HepG2 (cell line): Measurements from ENCODE around the gene NPNT. TPM values are rescaled to one million over a fixed set of nuclear protein-coding genes. Genes with fewer than 3 reads are reported as not detected.

Experiments used
- ARID5B ChIP-seq: IDR thresholded peaks from 2 replicates; pipeline ENCODE4 v1.4.0; 2020; ENCODE audit warnings: mild to moderate bottlenecking, missing genetic modification reagents
- BCL6 ChIP-seq: IDR thresholded peaks from 2 replicates; pipeline ENCODE4 v1.6.1; 2016; ENCODE audit warnings: missing genetic modification reagents, missing compliant biosample characterization
- FOXJ3 ChIP-seq: sonication (generic); formaldehyde crosslinking; IDR thresholded peaks from 2 replicates; pipeline ENCODE4 v1.4.0; 2020; ENCODE audit warnings: missing genetic modification reagents, mild to moderate bottlenecking, borderline replicate concordance
- GMEB1 ChIP-seq: sonication (generic); formaldehyde crosslinking; IDR thresholded peaks from 2 replicates; pipeline ENCODE4 v1.5.1; 2020; ENCODE audit warnings: missing genetic modification reagents, mild to moderate bottlenecking, borderline replicate concordance
- HMG20A ChIP-seq: IDR thresholded peaks from 2 replicates; pipeline ENCODE4 v1.6.1; 2016; ENCODE audit warnings: borderline replicate concordance
- HNF1A ChIP-seq, 2 experiments: sonication (generic) in 1 of 2; formaldehyde crosslinking in 1 of 2; IDR thresholded peaks; 2 replicates each; pipeline versions ENCODE4 v1.4.0 to v1.6.1; 2016 to 2020; ENCODE audit warnings: borderline replicate concordance in 1 of 2, low read depth in 1 of 2, mild to moderate bottlenecking in 1 of 2, missing genetic modification reagents in 1 of 2
- JUN ChIP-seq: sonication (generic); formaldehyde crosslinking; IDR thresholded peaks from 2 replicates; pipeline ENCODE4 v1.4.0; 2020; ENCODE audit warnings: mild to moderate bottlenecking, missing genetic modification reagents
- MED1 ChIP-seq: sonication (generic); formaldehyde crosslinking; IDR thresholded peaks from 2 replicates; pipeline ENCODE4 v1.4.0; 2020; ENCODE audit warnings: missing genetic modification reagents
- NR2F6 ChIP-seq, 2 experiments: IDR thresholded peaks; 2 replicates each; pipeline ENCODE4 v1.6.1; 2016; ENCODE audit warnings: antibody characterized with exemption in 1 of 2, mild to moderate bottlenecking in 1 of 2
- POGK ChIP-seq: sonication (generic); formaldehyde crosslinking; conservative IDR thresholded peaks from 2 replicates; pipeline ENCODE4 v1.8.0; 2022; ENCODE audit warnings: mild to moderate bottlenecking, moderate library complexity, missing genetic modification reagents
- REPIN1 ChIP-seq: sonication (generic); formaldehyde crosslinking; IDR thresholded peaks from 2 replicates; pipeline ENCODE4 v1.8.0; 2022; ENCODE audit warnings: missing genetic modification reagents, low read depth, mild to moderate bottlenecking, borderline replicate concordance
- RXRA ChIP-seq: sonication (generic); formaldehyde crosslinking; IDR thresholded peaks from 2 replicates; pipeline ENCODE4 v1.5.1; 2020; ENCODE audit warnings: missing genetic modification reagents
- ZNF556 ChIP-seq: sonication (generic); formaldehyde crosslinking; IDR thresholded peaks from 2 replicates; pipeline ENCODE4 v1.4.0; 2020; ENCODE audit warnings: mild to moderate bottlenecking, missing genetic modification reagents, borderline replicate concordance
- ZNF614 ChIP-seq: IDR thresholded peaks from 2 replicates; pipeline ENCODE4 v1.6.1; 2018; ENCODE audit warnings: missing biosample characterization, missing genetic modification reagents, inconsistent platforms, borderline replicate concordance
- ZNF766 ChIP-seq: sonication (generic); formaldehyde crosslinking; IDR thresholded peaks from 2 replicates; pipeline ENCODE4 v1.5.0; 2020; ENCODE audit warnings: missing genetic modification reagents, borderline replicate concordance
- polyA plus RNA-seq, 8 experiments: library from polyadenylated mRNA; depleted of rRNA in 3 of 8; stranded (reverse) in 7 of 8; unstranded in 1 of 8; fragments of >200 nt; fragmentation: Illumina TruSeq in 4 of 8; extraction: Trizol in 4 of 8; gene quantifications; 2 replicates each; pipeline versions ENCODE4 v1.2.1 to v1.2.3, GENCODE V29; 2011 to 2016; ENCODE audit warnings: low read depth in 4 of 8, missing spikeins in 1 of 8, mixed read lengths in 1 of 8; ENCODE audit not compliant: insufficient read depth in 1 of 8
- total RNA-seq, 5 experiments: library from RNA; depleted of rRNA; stranded (reverse); fragments of >200 nt; fragmentation: Illumina TruSeq; extraction: Trizol; gene quantifications; 2 replicates each; pipeline ENCODE4 v1.2.3, GENCODE V29; 2016; ENCODE audit warnings: low read depth in 1 of 5

Gene NPNT
- total and polyA plus RNA-seq, 2 of the 13 experiments (the other 11 are each of a cell fraction or from before 2014, with no cell fraction given), result 1.1 to 19.1 TPM

- TF ChIP-seq POGK (CRISPR knock-in tag) (0 out of 2 replicates have a peak, but pooled peaks have one; percentile 26), ZNF766 (0 out of 2 replicates have a peak, but pooled peaks have one; percentile 45), REPIN1 (CRISPR knock-in tag) (peak; percentile 47; the same call in 1 of the 2 replicates), RXRA (no peak), BCL6 (CRISPR knock-in tag) (peak; percentile 45; the same call in 1 of the 2 replicates), JUN (0 out of 2 replicates have a peak, but pooled peaks have one; percentile 32), ZNF614 (peak; percentile 41; the same call in 1 of the 2 replicates), ARID5B (CRISPR knock-in tag) (peak; percentile 89), NR2F6 (IDR thresholded peaks at IDR 0.05) (no peak), NR2F6 (CRISPR knock-in tag; IDR thresholded peaks at IDR 0.05) (peak; percentile 63), MED1 (peak; percentile 59), HMG20A (CRISPR knock-in tag) (peak; percentile 43; the same call in 1 of the 2 replicates), HNF1A (IDR thresholded peaks at IDR 0.05; ENCODE audit: low read depth) (peak; percentile 90), HNF1A (CRISPR knock-in tag; IDR thresholded peaks at IDR 0.05; ENCODE audit: borderline replicate concordance) (peak; percentile 95), GMEB1 (peak; percentile 60; the same call in 1 of the 2 replicates), ZNF556 (CRISPR knock-in tag) (no peak), FOXJ3 (peak; percentile 62; the same call in 1 of the 2 replicates)
Observed at GRCh38 chr4:105998171-105999063, 103.1 kb downstream of the NPNT start (continued).
